Right hindlimb (tissue), 1 donor: ENCODE data around the gene FBXO46.
"Not testable (repeated sequence)": the region's sequence is repeated elsewhere in the genome, so short reads cannot be mapped to it uniquely, and the experiment has no call there.

Source experiments
- DNase-seq: peaks from one replicate; pipeline ENCODE4 v3.0.0-alpha.2; 2018

Gene FBXO46

DNA sequence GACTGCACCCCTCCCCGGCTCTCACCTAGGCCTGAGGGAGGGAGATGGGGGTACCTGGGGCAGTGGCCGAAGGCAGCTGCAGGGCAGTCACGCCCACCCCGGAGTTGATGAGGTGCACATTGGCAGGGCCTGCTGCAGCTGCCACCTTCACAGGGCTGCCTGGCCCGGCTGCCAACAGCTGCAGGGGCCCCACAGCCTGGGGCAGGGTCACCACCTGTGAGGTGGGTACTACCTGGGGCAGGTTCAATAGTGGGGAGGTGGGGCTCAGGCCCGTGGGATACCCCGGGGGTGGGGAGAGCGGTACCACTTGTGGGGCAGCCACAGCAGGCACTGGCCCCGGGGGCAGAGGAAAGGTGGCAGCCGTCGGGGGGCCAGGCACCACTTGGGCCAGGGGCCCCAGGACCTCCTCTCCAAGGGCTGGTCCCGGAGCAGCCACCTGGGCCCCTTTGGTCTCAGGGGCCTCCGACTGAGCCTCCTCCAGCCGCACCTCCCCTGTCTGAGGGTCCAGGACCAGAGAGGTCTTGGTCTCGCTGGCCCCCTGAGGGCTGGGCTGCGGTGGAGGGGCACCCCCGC, 35.7 kb upstream of the FBXO46 start:
- peak; percentile 44 for DNase-seq

- DNase-seq, result peak; percentile 46
Observed at GRCh38 chr19:45765702-45766295, 35.1 kb upstream of the FBXO46 start.

GRCh38 chr19:45764945-45765701, 34.4 kb upstream of the FBXO46 start:
- DNase-seq, result peak; percentile 52

DNA sequence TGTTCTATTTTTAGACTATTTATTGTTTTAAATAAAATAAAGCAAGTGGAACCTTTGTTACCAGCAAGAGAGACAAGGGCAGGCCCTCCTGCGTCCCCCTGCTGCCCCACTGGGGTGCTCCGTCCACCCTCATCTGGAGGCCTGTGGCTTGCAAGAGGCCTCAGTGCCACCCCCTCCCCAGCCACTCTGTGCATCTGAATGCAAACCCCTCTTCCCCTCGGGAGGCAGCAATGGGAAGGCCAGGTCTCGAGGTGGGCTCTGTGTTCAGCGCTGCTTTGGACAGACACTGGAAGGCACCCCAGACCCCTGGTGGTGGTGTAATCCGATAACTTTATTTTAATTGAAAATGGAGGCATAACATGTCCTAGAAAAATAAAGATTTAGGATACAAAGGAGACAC, 33.8 kb upstream of the FBXO46 start:
- DNase-seq, result peak; percentile 32

GRCh38 chr19:45763691-45764294, 33.1 kb upstream of the FBXO46 start:
- DNase-seq, result peak; percentile 33

GRCh38 chr19:45762870-45763631, 32.4 kb upstream of the FBXO46 start:
- DNase-seq, result peak; percentile 22

- no peak for DNase-seq
Observed at GRCh38 chr19:45761714-45762113, 31.0 kb upstream of the FBXO46 start.

- no peak for DNase-seq
Observed at GRCh38 chr19:45758921-45759320, 28.2 kb upstream of the FBXO46 start.

DNA sequence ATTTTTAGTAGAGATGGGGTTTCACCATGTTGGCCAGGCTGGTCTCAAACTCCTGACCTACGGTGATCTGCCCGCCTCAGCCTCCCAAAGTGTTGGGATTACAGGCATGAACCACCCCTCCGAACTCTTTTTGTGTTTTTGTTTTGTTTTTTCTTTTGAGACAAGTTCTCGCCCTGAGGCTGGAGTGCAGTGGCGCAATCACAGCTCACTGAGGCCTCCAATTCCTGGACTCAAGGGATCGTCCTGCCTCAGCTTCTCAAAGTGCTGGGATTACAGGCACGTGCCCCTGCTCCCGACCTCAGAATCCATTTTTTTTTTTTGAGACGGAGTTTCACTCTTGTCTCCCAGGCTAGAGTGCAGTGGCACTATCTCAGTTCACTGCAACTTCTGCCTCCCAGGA, 27.0 kb upstream of the FBXO46 start:
- no peak for DNase-seq

DNA sequence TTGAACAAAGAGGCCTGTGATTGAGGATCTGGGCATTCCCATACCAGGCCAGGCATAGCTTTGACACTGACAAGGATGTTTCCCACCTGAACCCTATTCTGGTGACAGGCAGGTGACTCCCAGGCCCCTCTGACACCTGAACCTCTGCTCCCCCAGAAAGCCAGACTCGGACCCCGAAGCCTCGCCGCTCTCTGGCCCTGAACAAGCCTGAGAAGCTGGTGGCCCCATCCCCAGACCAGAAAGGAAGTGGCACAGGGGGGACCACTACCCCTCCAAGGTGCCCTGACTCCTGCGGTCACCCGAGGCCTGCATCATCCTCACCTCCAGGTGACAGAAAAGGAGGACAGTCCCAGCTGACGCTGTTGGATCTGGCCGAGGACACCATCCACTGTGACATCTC, 23.6 kb upstream of the FBXO46 start:
- DNase-seq, result no peak

- no peak for DNase-seq
Observed at GRCh38 chr19:45753548-45753947, 22.9 kb upstream of the FBXO46 start.

DNA sequence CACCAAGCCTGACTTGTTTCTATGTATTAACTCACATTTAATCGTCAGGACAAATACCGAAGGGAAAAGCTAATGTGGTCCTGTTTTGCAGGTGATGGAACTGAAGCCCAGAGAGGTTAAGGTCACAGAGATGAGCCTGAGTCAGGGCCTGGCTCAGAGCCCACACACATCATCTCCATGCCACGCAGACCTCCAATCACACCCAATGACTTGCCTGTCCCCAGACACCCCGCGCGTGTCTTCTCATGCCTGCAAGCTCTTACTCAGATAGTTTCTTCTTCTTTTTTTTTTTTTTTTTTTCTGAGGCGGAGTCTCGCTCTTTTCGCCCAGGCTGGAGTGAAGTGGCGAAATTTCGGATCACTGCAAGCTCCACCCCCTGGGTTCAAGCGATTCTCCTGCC, 21.9 kb upstream of the FBXO46 start:
- DNase-seq, result no peak

- not testable (repeated sequence) for DNase-seq
Observed at GRCh38 chr19:45751483-45751882, 20.8 kb upstream of the FBXO46 start.

- DNase-seq, result no peak
Observed at GRCh38 chr19:45747513-45747912, 16.8 kb upstream of the FBXO46 start.

DNA sequence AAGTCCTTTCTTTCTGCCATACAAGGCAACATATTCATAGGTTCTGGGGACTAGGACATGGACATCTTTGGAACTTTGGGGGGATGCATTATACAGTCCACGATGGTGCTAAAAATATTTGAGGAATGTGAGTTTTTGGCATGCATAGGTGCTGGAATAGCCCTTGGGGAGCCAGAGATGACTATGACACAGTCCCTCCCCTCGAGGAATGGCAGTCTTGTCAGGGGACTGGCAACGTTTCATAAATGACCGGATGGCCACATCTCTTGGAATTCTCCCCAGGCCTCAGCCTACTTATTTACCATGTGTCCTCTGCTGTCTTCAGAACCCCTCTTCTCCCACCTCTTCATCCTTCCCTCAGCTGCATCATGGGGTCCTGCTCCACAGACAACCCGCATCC, 16.2 kb upstream of the FBXO46 start:
- no peak for DNase-seq

- DNase-seq, result no peak
Observed at GRCh38 chr19:45745606-45746005, 14.9 kb upstream of the FBXO46 start.

- no peak for DNase-seq
Observed at GRCh38 chr19:45742969-45743368, 12.3 kb upstream of the FBXO46 start.

DNA sequence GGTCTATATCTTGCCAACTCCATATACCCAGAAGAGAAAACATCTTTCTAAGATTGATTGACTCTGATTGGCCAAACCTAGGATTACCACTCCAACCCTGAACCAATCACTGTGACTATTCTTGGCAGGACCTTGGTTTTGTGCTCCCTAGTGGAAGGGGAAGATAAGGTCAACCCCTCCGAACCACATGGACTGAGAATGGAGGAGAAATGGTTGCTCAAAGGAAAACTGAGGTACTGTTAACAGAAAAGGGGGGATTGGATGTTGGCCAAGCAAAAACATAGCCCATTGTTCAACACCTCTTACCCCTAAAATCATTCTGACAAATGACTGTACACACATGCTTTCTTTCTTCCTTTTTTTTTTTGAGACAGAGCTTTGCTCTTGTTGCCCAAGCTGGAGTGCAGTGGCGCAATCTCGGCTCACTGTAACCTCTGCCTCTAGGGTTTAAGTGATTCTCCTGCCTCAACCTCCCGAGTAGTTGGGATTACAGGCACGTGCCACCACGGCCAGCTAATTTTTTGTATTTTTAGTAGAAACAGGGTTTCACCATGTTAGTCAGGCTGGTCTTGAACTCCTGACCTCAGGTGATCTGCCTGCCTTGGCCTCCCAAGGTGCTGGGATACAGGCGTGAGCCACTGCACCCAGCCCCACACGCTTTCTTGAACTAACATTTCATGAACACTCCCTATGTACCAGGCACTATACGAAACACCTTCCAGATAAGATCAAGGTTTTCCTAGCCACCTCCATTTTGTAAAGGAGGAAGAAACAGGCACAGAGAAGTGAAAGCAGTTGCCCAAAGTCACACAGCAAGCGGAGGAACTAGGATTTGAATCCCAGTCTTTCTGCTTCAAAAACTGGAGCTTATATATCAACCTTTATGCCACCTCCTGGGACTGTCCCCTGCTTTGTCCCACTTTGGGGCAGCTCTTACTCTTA, 9.1 kb upstream of the FBXO46 start:
- no peak for DNase-seq

GRCh38 chr19:45733160-45733810, 2.6 kb upstream of the FBXO46 start, which contains the start of gene MEIOSIN:
TSS of gene MEIOSIN (plus strand) at chr19:45733439. CDS start at chr19:45735377, 1,938 bp downstream.
- no peak for DNase-seq

DNA sequence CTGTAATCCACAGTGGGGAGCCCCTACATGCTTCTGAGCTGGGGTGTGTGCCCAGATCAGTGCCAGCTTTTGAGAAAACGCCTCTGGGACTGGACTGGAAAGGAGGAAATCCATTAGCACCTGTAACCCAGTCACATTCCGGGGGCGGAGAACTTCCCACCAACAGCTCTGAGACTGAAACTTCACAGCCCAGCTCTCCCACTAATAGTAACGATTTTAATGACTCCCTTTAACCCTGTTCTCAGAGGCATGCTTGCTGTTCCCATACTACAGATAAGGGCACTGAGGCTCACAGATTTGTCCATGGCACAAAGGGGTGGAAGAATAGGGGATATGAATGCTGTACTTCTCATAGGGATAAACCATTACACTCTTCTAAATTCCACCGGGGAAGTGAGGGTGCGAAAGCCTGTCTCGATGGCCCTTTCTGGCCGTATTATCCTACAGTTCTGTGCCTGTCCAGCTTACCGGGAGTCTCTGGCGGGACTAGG, 851 bp downstream of the FBXO46 start:
- no peak for DNase-seq

DNA sequence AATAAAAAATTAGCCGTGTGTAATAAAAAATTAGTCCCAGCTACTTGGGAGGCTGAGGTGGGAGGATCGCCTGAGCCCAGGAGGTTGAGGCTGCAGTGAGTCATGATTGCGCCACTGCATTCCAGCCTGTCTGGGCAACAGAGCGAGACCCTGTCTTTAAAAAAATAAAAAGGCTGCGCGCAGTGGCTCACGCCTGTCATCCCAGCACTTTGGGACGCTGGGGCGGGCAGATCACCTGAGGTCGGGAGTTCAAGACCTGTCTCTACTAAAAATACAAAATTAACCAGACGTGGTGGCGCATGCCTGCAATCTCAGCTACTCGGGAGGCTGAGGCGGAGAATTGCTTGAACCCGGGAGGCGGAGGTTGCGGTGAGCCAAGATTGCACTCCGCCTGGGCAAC, 2.0 kb downstream of the FBXO46 start:
- not testable (repeated sequence) for DNase-seq
